Tongue (tissue), 2 donors: ENCODE measurements around the gene ZNF365. TPM values are rescaled to one million over a fixed set of nuclear protein-coding genes. Genes with fewer than 3 reads are reported as not detected.
"Not testable (repeated sequence)": the region's sequence is repeated elsewhere in the genome, so short reads cannot be mapped to it uniquely, and the experiment has no call there.

Experiments
- DNase-seq: peaks from one replicate; pipeline ENCODE4 v3.0.0-alpha.2; 2015
- total RNA-seq: library from RNA; depleted of rRNA; stranded (reverse); fragments of >200 nt; gene quantifications from one replicate; pipeline ENCODE4 v1.2.3, GENCODE V29; 2014

The ZNF365 gene
- total RNA-seq = 0.41 TPM

DNA sequence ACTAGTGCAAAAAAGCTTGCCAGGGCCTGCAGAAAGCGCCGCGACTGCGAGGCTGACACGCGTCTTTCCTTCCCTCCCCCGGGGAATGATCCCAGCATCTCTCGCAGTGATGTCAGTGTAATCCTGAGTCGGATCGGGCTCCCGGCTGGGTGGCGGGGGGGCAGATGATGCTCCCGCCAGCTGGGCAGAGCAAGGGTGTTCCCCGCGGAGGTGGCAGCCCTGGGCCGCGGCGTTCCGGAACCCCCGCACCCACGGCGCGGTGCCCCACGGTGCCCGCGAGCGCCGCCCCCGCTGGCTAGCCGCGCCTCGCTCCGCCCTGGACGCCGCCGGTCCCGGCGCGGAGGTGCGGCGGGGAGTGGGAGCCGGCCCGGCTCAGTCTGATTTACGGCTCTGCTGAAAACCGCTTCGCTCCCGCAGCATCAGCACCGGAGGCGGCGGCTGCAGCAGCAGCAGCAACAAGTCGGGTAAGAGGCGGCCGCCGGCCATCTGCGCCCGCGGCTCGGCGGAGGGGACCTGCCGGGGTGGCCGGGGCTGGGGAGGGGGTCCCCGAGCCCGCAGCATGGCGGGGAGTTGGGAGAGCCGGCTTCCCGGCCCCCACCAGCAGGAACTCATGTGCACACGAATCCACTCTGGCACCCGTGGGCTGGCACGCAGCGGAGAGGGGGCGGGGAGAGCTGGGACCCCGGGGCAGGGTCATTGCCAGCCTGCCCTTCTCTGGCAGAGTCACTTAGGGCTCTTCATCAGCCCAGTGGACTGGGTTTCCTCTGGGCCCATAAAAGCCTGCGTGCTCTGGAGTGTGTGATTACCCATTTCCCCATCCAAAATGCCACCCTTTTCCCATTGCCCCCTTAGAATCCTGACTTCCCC is at the start of gene ZNF365:
ZNF365 (plus strand) TSS at position 375 of the 867 bp plus-strand sequence. CDS start 1,825 bp downstream, outside the sequence.
- peak; percentile 62 for DNase-seq

DNA sequence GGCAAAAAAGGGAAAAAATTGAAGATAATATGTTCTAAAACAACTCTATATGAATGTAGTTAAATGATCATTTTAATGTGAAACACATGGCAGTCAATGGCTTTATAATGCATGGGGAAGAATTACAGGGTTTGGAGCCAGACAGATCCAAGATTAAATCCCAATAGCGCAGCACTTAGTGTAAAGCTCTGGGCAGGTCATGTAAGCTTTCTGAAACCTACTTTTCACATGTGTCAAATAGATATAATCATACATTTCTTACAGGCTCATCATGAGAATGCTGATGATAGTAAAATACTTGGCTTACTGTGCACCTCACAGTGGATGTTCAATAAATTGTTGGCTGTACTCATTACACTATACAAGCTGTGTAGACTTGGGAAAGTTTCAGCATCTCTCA is 48.0 kb upstream of the ZNF365 start:
- peak; percentile 50 for DNase-seq

DNA sequence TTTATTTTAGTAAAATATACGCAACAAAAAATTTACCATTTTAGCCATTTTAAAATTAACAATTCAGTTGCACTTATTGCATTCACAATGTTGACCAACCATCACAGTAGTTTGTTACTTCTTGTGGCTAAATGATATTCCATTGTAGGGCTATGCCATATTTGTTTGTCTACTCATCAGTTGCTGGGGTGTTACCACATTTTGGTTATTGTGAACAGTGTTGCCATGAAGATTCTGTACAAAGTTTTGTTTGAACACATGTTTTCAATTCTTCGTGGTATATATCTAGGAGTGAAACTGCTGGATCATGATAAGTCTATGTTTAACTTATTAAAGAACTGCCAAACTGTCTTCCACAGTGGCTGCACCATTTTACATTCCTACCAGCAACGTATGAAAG is 46.3 kb upstream of the ZNF365 start:
- no peak for DNase-seq

GRCh38 chr10:62330213-62330612 is 44.0 kb upstream of the ZNF365 start:
- no peak for DNase-seq

DNA sequence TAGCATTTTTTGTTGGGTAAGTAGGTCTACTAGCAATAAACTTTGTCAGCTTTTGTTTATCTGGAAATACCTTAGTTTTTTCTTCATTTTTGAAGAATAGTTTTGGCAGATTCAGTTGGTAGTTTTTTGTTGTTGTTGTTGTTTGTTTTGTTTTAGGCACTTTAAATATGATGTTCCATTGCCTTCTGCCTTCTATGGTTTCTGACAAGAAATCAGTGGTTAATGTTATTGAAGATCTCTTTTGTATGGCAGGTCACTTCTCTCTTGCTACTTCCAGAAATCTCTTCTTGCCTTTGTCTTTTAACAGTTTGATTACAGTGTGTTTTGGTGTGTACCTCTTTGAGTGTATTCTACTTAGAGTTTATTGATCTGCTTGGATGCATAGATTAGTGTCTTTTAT is 41.8 kb upstream of the ZNF365 start:
- no peak for DNase-seq

DNA sequence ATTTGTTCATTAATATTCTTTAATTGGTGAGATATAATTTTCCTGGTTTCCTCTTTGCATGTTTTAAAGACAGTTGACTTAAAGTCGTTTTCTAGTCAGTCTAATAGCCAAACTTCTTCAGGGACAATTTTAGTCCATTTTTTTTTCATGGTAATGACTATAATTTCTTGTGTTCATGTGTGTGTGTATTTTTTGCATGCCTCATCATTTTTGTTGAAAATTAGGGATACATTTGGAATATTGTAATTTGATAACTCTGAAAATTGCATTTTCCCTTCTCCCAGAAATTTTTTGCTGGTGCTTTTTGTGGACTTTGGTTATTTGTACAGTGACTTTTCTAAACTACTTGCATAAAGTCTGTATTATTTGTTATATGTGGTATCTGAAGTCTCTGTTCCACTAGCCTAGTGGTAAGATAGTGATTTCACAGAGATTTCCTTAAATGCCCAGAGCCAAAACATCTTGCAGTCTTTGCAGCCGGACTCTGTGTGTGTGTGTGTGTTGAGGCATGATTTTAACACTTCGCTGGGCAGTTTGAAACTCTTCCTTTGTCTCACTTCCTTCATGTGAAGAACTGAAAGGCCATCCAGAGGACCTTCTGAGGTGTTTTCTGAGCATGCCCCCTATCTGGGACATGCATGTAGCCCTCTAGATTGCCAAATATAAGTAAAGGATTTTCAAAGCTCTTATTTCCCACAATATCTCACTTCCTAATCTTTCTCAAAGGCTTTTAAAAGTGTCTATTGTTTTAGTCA is 40.9 kb upstream of the ZNF365 start:
- no peak for DNase-seq

- DNase-seq = no peak
Measured at GRCh38 chr10:62333988-62334682, 40.0 kb upstream of the ZNF365 start.

- no peak for DNase-seq
Measured at GRCh38 chr10:62335326-62335725, 38.8 kb upstream of the ZNF365 start.

- no peak for DNase-seq
Measured at GRCh38 chr10:62336404-62336803, 37.8 kb upstream of the ZNF365 start.

GRCh38 chr10:62341419-62341818 is 32.8 kb upstream of the ZNF365 start:
- DNase-seq = no peak

DNA sequence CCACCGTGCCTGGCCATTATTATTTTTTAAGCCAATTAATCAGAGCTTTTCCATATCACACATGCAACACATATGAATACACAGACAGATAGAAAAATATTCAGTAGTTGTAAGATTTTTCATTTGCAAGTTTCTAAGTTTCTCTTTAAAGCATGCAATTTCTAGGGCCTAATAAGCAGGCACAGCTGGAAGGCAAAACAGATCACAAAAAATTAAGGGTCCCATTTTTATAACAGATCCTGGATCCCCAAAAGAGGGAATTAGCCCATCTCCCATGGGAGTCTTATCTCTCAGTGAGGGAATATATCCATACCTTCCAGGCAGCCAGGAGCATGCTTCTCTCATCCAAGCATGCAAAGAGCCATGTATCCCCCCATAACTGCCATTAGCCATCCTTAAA is 31.2 kb upstream of the ZNF365 start:
- DNase-seq = no peak

- no peak for DNase-seq
Measured at GRCh38 chr10:62348029-62348428, 26.1 kb upstream of the ZNF365 start.

- no peak for DNase-seq
Measured at GRCh38 chr10:62352356-62352970, 21.7 kb upstream of the ZNF365 start.

- no peak for DNase-seq
Measured at GRCh38 chr10:62354916-62355315, 19.3 kb upstream of the ZNF365 start.

- no peak for DNase-seq
Measured at GRCh38 chr10:62356447-62356846, 17.7 kb upstream of the ZNF365 start.

DNA sequence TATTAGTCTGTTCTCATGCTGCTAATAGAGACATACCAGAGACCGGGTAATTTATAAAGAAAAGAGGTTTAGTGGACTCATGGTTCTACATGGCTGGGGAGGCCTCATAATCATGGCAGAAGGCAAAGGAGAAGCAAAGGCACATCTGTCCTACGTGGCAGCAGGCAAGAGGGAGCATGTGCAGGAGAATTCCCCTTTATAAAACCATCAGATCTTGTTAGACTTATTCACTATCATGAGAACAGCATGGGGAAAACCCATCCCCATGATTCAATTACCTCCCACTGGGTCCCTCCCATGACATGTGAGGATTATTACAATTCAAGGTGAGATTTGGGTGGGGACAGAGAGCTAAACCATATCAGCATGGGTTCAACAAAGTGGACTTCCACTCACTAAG is 16.0 kb upstream of the ZNF365 start:
- DNase-seq = not testable (repeated sequence)

GRCh38 chr10:62373639-62373994 is 552 bp upstream of the ZNF365 start:
- DNase-seq = no peak

GRCh38 chr10:62374862-62375710 is 917 bp downstream of the ZNF365 start:
- DNase-seq = no peak

DNA sequence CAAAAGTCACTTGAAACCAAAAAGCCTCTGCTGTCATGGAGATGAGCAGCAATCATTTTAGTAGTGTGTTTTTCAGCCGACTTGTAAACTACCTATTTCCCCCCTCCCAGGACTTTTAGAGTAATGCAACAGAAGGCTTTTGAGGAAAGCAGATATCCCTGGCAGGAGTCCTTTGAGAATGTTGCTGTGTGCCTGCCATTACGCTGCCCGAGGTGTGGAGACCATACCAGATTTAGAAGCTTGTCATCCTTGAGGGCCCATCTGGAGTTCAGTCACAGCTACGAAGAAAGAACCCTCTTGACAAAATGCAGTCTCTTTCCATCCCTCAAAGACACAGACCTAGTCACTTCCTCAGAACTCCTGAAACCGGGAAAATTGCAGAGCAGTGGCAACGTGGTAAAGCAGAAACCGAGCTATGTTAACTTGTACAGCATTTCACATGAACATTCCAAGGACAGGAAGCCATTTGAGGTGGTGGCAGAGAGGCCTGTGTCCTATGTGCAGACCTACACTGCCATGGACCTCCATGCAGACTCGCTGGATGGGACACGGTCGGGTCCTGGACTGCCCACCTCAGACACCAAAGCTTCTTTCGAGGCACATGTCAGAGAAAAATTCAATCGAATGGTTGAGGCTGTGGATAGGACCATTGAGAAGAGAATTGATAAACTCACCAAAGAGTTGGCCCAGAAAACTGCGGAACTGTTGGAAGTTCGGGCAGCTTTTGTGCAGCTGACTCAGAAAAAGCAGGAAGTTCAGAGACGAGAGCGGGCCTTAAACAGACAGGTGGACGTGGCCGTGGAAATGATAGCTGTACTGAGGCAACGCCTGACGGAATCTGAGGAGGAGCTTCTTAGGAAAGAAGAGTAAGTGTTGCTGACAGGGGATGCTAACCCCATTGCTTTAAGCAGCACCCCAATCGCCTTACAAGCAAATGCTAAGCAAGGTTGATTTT is 2.2 kb downstream of the ZNF365 start:
- DNase-seq = no peak

- DNase-seq = no peak
Measured at GRCh38 chr10:62377026-62377415, 2.9 kb downstream of the ZNF365 start.
